DLD1 (cell line): ENCODE results near the gene BIRC6.
"Not testable (repeated sequence)": the region's sequence is repeated elsewhere in the genome, so short reads cannot be mapped to it uniquely, and the experiment has no call there.

Source experiments
- in situ Hi-C: cut with HindIII; loops from 2 replicates; pipeline ENCODE4 v1.10.0; 2017; ENCODE audit warnings: low sequenced_read_pairs

BIRC6 gene

DNA sequence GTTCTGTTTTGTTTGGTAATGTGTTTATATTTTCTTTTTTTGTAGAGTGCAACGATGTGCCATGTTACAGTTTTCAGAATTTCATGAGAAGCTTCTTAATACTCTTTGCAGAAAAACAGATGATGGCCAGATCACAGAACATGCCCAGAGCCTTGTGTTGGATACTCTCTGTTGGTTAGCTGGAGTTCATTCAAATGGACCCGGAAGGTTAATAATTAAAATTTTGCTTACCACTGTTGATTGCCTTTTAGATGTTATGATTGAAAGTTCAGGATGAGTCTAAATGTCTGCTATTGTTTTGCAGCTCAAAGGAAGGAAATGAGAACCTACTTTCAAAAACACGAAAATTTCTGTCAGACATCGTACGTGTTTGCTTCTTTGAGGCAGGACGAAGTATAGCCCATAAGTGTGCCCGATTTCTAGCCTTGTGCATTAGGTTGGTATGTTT lies 85.2 kb downstream of the BIRC6 start:
- in situ Hi-C loops, result no loop called here

DNA sequence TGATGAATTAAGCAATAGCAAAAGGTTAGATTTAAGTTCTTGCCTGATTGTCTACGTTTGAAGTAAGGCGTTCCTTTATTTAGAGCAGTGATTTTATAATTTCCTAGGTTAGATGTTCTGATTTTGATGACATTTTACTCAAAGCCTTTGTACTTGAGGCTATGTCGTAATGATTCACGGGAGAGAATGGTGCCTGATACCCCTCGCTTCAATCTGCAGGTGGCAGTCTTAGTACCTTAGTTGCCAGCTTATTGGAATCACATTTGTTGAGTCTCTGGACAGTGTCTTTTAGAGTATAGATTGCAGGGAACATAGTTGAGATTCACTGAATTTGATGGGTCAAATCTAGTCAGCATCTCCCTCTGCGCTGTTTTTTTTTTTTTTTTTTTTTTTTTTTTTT lies 89.5 kb downstream of the BIRC6 start:
- in situ Hi-C loops, result no loop called here

DNA sequence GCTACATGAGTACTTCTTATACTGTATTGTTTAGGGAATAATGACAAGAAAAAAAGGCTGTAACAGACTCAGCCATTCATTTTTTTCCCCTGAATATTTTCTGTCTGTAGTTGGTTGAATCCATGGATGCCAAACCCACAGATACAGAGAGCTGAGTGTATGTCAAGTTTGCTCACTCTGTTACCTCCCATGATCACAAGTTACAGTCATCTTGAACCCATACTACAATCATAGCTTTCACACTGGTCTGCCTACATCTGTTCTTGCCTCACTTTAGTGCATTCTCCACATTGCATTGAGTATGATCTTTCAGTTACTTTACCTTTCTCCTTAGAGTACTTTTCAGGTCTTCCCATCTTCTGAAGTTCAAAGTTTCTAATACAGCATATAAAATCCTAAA lies 94.0 kb downstream of the BIRC6 start:
- in situ Hi-C loops, result no loop called here

DNA sequence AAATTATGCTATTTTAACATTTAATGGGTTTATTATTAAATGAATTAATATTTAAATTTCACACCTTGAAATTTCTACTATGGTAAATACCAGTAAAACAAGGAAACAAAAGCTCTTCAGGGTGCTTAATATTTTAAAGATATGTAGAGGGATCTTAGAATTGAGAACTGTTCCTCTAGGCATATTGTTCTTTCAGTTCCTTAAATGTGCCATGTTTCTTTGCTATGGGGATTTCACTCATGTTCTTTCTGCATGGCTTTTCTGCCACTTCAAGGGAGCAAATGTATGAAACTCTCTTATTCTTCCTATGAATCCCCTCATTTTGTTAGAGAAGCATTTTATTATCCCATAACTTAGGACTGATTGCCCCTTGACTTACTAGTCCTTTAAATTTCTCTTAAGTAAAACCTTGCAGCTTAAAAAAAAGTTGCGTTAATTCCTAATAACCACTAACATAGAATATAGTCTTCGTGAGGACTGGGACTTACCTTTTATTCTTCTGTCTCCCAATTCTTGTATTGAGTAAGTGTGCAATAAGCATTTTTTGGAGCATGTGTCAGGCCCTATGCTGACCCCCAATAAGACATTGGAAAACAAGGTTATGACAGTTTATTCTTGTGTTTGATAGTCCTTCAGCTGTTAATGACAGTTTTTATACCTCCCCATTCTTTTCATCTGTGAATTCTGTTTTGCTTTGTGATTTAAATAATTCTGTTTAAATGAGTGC lies 95.7 kb downstream of the BIRC6 start:
- in situ Hi-C loops, result no loop called here

- in situ Hi-C loops, result no loop called here
These were observed 96.6 kb downstream of the BIRC6 start for GRCh38 chr2:32453242-32454062.

DNA sequence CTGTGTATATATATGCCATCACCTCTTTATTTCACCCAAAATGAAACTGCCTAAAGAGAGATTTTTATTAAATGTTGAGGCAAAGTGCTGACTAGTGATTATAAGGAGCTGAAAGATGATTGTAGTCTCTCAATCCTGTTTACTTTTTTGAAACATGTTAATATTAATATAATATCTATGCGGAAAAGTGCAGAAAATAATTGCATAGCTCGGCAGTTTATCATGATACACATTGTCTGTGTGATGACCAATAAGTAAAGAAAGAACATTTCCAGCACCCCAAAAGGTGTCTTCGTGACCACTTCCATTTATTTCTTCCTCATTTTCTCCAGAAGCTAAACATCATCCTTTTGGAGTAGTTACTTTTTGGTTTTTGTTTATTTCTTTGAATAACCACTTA lies 99.0 kb downstream of the BIRC6 start:
- in situ Hi-C loops, result no loop called here

GRCh38 chr2:32456808-32457207 lies 100.0 kb downstream of the BIRC6 start:
- in situ Hi-C loops, result no loop called here

GRCh38 chr2:32457814-32458213 lies 101.0 kb downstream of the BIRC6 start:
- in situ Hi-C loops, result no loop called here

GRCh38 chr2:32460861-32461260 lies 104.0 kb downstream of the BIRC6 start:
- in situ Hi-C loops, result not testable (repeated sequence)

DNA sequence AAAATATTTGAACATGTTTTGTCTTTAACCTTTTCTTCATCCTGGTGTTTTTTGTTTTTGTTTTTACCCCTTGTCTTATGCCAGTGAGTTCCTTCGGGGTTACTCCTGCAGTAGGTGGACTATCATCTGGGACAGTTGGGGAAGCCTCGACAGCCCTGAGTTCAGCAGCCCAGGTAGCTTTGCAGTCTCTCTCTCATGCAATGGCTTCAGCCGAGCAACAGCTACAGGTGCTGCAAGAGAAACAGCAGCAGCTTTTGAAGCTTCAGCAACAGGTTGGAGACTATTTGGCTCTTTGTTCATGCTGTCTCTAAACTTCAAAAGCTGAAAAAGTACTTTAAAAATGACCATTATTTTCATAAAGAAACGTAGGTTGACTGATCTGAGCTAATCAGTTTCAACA lies 106.3 kb downstream of the BIRC6 start:
- in situ Hi-C loops, result no loop called here

DNA sequence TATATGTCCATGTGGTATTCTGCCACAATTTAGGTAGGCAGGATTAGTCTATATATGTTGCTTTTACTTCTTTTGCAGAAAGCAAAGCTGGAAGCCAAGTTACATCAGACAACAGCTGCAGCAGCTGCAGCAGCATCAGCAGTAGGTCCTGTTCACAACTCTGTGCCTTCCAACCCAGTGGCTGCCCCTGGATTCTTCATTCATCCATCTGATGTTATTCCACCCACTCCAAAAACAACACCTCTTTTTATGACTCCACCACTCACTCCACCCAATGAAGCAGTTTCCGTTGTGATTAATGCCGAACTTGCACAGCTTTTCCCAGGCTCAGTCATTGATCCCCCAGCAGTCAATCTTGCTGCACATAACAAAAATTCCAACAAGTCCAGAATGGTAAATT lies 107.6 kb downstream of the BIRC6 start:
- in situ Hi-C loops, result no loop called here

GRCh38 chr2:32472605-32473004 lies 115.8 kb downstream of the BIRC6 start:
- in situ Hi-C loops, result no loop called here

- in situ Hi-C loops, result no loop called here
These were observed 117.6 kb downstream of the BIRC6 start for GRCh38 chr2:32474381-32474780.

- in situ Hi-C loops, result no loop called here
These were observed 122.2 kb downstream of the BIRC6 start for GRCh38 chr2:32478889-32479620.

- in situ Hi-C loops, result no loop called here
These were observed 123.2 kb downstream of the BIRC6 start for GRCh38 chr2:32479993-32480392.

GRCh38 chr2:32482471-32482870 lies 125.6 kb downstream of the BIRC6 start:
- in situ Hi-C loops, result no loop called here

- in situ Hi-C loops, result no loop called here
These were observed 128.1 kb downstream of the BIRC6 start for GRCh38 chr2:32484937-32485336.

DNA sequence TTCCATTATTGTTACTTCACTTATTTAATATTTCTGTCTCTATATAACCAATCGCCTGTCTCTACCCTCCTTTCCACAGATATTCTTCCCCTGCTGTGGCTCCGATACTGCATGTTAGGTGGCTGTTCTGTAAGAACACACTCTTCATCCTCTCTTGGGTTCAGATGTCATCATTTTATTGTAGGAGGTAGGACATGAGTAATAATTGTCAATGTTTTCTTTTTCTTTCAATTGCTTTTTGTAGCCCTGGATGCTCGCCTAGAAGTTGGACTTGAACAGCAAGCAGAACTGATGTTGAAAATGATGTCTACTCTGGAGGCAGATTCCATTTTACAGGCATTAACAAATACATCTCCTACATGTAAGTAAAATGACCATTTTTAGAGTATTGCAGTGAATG lies 128.6 kb downstream of the BIRC6 start:
- in situ Hi-C loops, result no loop called here

DNA sequence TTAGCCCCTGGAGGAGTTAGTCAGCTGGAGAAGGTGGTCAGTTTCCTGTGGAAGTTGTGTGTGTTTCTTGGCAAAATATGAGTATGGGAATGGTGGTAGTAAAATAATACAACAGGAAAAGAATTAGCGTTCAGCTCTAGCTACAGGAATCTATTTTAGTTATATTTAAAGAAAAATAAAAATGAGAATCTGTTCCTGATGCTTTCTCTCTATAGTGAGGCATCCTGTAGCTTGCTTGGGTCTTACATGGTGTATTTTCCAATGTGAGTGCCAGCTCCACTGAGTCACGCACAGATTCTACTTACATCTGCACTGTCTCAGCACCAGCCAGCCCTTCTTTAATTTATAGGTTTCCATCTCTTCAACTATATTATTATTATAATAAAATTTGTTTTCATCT lies 132.2 kb downstream of the BIRC6 start:
- in situ Hi-C loops, result no loop called here

DNA sequence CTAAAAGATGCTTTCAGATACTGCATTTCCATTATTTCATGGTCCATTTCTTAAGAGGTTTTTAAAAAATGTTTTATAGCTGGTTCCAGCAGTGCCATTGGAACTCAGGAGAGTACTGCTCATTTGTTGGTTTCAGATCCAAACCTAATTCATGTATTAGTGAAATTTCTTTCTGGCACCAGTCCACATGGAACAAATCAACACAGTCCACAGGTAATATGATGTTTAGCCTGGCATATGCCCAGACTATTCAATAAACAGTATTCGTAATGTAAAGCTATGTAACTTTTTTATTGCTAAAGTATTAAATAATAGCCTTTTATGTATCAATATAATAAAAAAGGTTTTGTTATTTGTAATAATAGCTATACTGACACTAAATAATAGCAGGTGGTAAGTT lies 134.5 kb downstream of the BIRC6 start:
- in situ Hi-C loops, result loop anchor here (5.0 kb wide), 1 partner anchor 51 kb away; no protein-coding TSS in a partner anchor

- in situ Hi-C loops, result no loop called here
These were observed 138.3 kb downstream of the BIRC6 start for GRCh38 chr2:32495139-32495538.

DNA sequence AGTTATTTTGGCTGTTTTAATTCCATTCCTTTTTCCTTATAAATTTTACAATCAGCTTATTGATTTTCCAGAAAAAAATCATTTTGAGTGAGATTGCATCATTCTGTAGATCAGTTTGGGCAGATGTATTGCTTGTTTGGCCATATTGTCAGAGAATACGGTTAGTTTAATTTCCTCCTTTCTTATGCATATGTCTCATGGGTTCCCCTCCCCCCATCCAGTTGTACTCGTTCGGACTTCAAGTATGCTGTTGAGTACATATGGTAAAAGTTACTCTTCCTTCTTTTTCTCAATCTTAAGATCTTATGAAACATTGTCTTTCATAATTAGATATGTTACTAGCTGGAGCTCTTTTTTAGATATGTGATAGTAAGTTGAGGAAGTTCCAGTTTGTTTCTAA lies 139.8 kb downstream of the BIRC6 start:
- in situ Hi-C loops, result no loop called here
